ENCODE results near the gene HS3ST4. TPM values are rescaled to one million over a fixed set of nuclear protein-coding genes. Genes with fewer than 3 reads are reported as not detected.

HS3ST4 gene
- total RNA-seq, 1 experiment from 2014 or later = not detected

DNA sequence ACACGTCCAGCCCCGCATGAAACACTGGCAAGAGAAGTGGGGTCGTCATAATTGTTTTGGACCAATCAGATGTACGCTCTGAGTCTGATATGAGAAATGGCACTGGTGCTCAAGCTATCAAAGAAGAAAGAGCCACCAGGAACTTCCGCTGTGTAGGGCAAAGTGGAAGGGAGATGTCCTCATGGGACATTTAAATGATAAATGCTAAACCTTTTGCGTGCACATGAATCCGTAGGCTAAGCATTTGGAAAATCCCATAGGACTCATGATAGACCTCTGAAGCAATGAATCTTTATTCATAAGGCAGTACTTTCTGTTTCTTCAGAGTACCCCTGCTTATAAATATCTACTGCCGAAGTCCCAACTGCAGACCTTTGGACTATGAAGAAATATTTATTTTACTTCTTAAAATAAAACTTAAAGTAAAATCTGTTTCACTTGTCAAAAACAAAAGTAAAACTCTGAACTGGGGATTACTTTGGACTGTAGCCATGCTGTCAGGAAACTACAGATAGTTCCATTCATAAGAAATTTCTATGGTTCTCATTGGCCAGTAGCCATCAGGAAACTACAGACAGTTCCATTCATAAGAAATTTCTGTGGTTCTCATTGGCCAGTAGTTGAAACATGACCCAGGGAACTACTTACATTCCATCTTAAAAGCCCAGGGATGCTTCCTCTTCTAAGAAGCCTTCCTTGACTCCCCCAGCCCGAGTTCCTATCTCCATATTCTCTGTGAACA, 335.1 kb downstream of the HS3ST4 start:
- H3K27me3 ChIP-seq (ENCODE audit: insufficient read depth, low read length) = no peaks in the 10 kb centered on the region
- H3K27ac ChIP-seq (ENCODE audit: low read depth, low read length) = no peak overlapping the region
- DNase-seq (ENCODE audit: low read depth, low spot score) (no peak), ATAC-seq (no peak)
- no peak overlapping the region for H3K4me3 ChIP-seq (replicated peaks in 1 of 2; ENCODE audit: low read depth in 1 of 2, low read length in 2 of 2)
- no peaks in the 10 kb centered on the region for H3K79me2 ChIP-seq (ENCODE audit: insufficient read depth, low read length)
- no peaks in the 10 kb centered on the region for H3K36me3 ChIP-seq (ENCODE audit: control insufficient read depth in 1 of 2, insufficient read depth in 2 of 2, low read length in 2 of 2)
- H3K4me1 ChIP-seq (ENCODE audit: control insufficient read depth in 1 of 2, insufficient read depth in 2 of 2, low read length in 2 of 2) = no peaks in the 10 kb centered on the region
- BruUV-seq (replicated peaks) = no TSS peak
- CTCF ChIA-PET = no interaction called here
- peaks cover 0 to 24% of the 10 kb centered on the region in 2 experiments; a peak in 2 of 4 replicates for H3K9me3 ChIP-seq (ENCODE audit: control insufficient read depth in 1 of 2, insufficient read depth in 1 of 2, low read depth in 1 of 2, low read length in 2 of 2)
- H3K4me2 ChIP-seq (ENCODE audit: low read length) = no peak overlapping the region
- H4K20me1 ChIP-seq (ENCODE audit: insufficient read depth) = no peaks in the 10 kb centered on the region
- POLR2A ChIA-PET = no interaction called here
- no peak overlapping the region for H2AFZ ChIP-seq (ENCODE audit: low read depth, low read length, poor library complexity, severe bottlenecking)
- intact Hi-C loops (cut with micrococcal nuclease) = no loop called here
- TF ChIP-seq POLR2A (IDR thresholded peaks at IDR 0.05; ENCODE audit: borderline replicate concordance, extremely low read depth, insufficient read depth, insufficient read length) (no peak), ZNF274 (IDR thresholded peaks at IDR 0.05; ENCODE audit: low read depth, low read length) (no peak)
- no peak overlapping the region for H3K9ac ChIP-seq (ENCODE audit: low read length)
- H3K9me2 ChIP-seq (ENCODE audit: insufficient read depth) = no peaks in the 10 kb centered on the region
- RAD21 ChIA-PET (ENCODE audit: low non-redundant PET in 1 of 2, low total read pairs in 2 of 2, uncharacterized antibody in 2 of 2, unreplicated experiment in 2 of 2) = no interaction called here

DNA sequence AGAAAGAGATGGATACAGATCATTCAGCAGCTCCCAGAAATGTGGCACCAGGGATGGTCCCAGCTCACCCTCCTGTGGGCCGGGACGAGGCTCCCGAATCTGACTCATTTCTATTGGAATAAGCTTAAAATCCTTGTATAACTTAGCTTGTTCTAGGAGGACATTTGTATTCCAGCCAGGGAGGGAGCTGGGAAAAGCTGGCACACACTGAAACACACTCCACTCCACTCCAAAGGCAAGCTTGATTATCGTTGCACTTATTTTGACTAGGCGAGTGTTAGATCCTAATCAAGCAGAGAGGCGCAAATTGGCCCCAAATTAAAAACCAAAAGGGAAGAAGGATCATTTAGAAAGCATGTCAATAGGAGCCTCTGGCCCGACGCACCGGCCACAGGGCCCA, 339.5 kb downstream of the HS3ST4 start:
- Histone ChIP-seq H3K27me3 (ENCODE audit: insufficient read depth, low read length) (no peaks in the 10 kb centered on the region), H3K9me2 (ENCODE audit: insufficient read depth) (no peaks in the 10 kb centered on the region), H3K4me2 (ENCODE audit: low read length) (no peak overlapping the region), H3K27ac (ENCODE audit: low read depth, low read length) (no peak overlapping the region), H3K4me3 (replicated peaks in 1 of 2; ENCODE audit: low read depth in 1 of 2, low read length in 2 of 2) (no peak overlapping the region), H2AFZ (ENCODE audit: low read depth, low read length, poor library complexity, severe bottlenecking) (no peak overlapping the region), H3K9me3 (ENCODE audit: control insufficient read depth in 1 of 2, insufficient read depth in 1 of 2, low read depth in 1 of 2, low read length in 2 of 2) (peaks cover 0 to 23% of the 10 kb centered on the region in 2 experiments; a peak in 2 of 4 replicates), H3K9ac (ENCODE audit: low read length) (no peak overlapping the region), H3K79me2 (ENCODE audit: insufficient read depth, low read length) (no peaks in the 10 kb centered on the region), H4K20me1 (ENCODE audit: insufficient read depth) (no peaks in the 10 kb centered on the region), H3K4me1 (ENCODE audit: control insufficient read depth in 1 of 2, insufficient read depth in 2 of 2, low read length in 2 of 2) (no peaks in the 10 kb centered on the region), H3K36me3 (ENCODE audit: control insufficient read depth in 1 of 2, insufficient read depth in 2 of 2, low read length in 2 of 2) (no peaks in the 10 kb centered on the region)
- ChIA-PET CTCF (no interaction called here), POLR2A (no interaction called here), RAD21 (ENCODE audit: low non-redundant PET in 1 of 2, low total read pairs in 2 of 2, uncharacterized antibody in 2 of 2, unreplicated experiment in 2 of 2) (no interaction called here)
- ATAC-seq (no peak), DNase-seq (ENCODE audit: low read depth, low spot score) (no peak)
- intact Hi-C loops (cut with micrococcal nuclease) = no loop called here
- no TSS peak for BruUV-seq (replicated peaks)
- no peak for TF ChIP-seq POLR2A (IDR thresholded peaks at IDR 0.05; ENCODE audit: borderline replicate concordance, extremely low read depth, insufficient read depth, insufficient read length)
- TF ChIP-seq ZFX (IDR thresholded peaks at IDR 0.05) = no peak
- TF ChIP-seq JUND (IDR thresholded peaks at IDR 0.05) = no peak
- no peak for TF ChIP-seq SIN3A (IDR thresholded peaks at IDR 0.05; ENCODE audit: low read depth)
- no peak for TF ChIP-seq CEBPB (IDR thresholded peaks at IDR 0.05; ENCODE audit: low read depth)
- TF ChIP-seq YY1 (IDR thresholded peaks at IDR 0.05; ENCODE audit: extremely low read depth, insufficient replicate concordance, low read depth, low read length) = no peak
- TF ChIP-seq, protein P1, sequence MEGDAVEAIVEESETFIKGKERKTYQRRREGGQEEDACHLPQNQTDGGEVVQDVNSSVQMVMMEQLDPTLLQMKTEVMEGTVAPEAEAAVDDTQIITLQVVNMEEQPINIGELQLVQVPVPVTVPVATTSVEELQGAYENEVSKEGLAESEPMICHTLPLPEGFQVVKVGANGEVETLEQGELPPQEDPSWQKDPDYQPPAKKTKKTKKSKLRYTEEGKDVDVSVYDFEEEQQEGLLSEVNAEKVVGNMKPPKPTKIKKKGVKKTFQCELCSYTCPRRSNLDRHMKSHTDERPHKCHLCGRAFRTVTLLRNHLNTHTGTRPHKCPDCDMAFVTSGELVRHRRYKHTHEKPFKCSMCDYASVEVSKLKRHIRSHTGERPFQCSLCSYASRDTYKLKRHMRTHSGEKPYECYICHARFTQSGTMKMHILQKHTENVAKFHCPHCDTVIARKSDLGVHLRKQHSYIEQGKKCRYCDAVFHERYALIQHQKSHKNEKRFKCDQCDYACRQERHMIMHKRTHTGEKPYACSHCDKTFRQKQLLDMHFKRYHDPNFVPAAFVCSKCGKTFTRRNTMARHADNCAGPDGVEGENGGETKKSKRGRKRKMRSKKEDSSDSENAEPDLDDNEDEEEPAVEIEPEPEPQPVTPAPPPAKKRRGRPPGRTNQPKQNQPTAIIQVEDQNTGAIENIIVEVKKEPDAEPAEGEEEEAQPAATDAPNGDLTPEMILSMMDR (IDR thresholded peaks at IDR 0.05 in 2 of 3, conservative IDR thresholded peaks at IDR 0.05 in 1 of 3; ENCODE audit: borderline replicate concordance in 1 of 3, insufficient read depth in 1 of 3, low read depth in 2 of 3, low read length in 2 of 3) = no peak
- TF ChIP-seq EZH2 (IDR thresholded peaks at IDR 0.05) = no peak
- no peak for TF ChIP-seq TCF7L2 (IDR thresholded peaks at IDR 0.05; ENCODE audit: borderline replicate concordance, extremely low read depth, insufficient read depth, insufficient read length)
- TF ChIP-seq CBX3 (IDR thresholded peaks at IDR 0.05; ENCODE audit: low read depth) = no peak
- TF ChIP-seq ZNF274 (IDR thresholded peaks at IDR 0.05; ENCODE audit: low read depth, low read length) = no peak
- TF ChIP-seq, protein P2, sequence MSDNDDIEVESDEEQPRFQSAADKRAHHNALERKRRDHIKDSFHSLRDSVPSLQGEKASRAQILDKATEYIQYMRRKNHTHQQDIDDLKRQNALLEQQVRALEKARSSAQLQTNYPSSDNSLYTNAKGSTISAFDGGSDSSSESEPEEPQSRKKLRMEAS (IDR thresholded peaks at IDR 0.05) = no peak
- TF ChIP-seq SRF (IDR thresholded peaks at IDR 0.05; ENCODE audit: low read depth) = no peak
- TF ChIP-seq ELF1 (IDR thresholded peaks at IDR 0.05; ENCODE audit: borderline replicate concordance, low read depth) = no peak
- TF ChIP-seq ZBTB33 (IDR thresholded peaks at IDR 0.05; ENCODE audit: extremely low read depth, insufficient replicate concordance, low read length) = no peak
- TF ChIP-seq FOSL1 (IDR thresholded peaks at IDR 0.05; ENCODE audit: low read depth) = no peak
- TF ChIP-seq POLR2AphosphoS5 (IDR thresholded peaks at IDR 0.05; ENCODE audit: low read depth, low read length) = no peak

Measured in HCT116 (cell line).